Measurements from ENCODE around the gene CCDC80. TPM values are rescaled to one million over a fixed set of nuclear protein-coding genes. Genes with fewer than 3 reads are reported as not detected.
A peak's percentile ranks its signal among the peaks of the same experiment; 100 is the strongest.

CCDC80 gene
- total RNA-seq, 1 donor from 2014 or later, result 0.23 TPM

DNA sequence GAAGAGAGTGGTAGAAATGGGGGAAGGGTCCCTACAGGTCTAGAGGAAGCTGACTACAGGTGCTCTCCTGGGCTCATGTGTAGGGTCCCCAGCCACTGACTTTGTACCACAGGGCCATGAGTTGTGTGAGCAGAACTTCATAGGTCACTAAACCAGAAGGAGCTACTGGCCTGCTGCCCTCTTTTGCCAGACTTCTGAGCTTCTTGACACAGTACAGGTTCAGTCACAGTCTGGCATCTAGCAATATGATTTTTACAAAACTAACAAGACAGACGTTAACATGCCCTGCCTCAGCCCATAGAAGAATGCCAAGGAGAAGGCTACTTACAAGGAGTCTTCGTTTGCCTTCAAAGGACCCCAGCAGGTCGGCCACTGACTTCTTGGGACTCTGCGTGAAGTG lies 3.2 kb downstream of the CCDC80 start:
- Mint-ChIP-seq H3K27ac (no peak overlapping the region), H3K4me3 (no peak overlapping the region), H3K27me3 (ENCODE audit: insufficient read depth) (no peaks in the 10 kb centered on the region), H3K9me3 (no peaks in the 10 kb centered on the region), H3K36me3 (ENCODE audit: low read depth) (no peaks in the 10 kb centered on the region), H3K4me1 (ENCODE audit: low read depth) (peaks cover 25% of the 10 kb centered on the region)
- no peak for DNase-seq (ENCODE audit: low spot score)
- intact Hi-C loops (cut with micrococcal nuclease), result no loop called here

DNA sequence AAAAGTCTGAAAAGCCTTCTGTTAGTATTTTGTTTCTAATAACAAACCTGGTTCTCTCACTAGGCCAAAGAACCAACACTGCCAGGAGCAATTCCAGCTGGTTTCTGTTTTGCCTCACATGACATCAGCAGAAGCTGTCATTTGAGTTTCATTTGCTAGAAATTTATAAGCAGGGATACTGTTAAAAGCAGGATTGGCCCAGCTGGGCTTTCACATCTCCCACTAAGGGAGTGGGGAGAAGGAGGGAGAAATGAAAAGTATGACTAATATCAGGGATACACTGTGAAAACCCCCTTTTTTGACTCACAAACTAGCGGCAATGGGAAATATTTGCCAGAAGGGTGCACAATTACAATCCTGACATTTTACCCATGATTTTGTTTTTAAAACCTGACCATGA lies 5.3 kb downstream of the CCDC80 start:
- H3K9me3 Mint-ChIP-seq, result no peaks in the 10 kb centered on the region
- intact Hi-C loops (cut with micrococcal nuclease), result loop anchor here (1.0 kb wide), 1 partner anchor 53 kb away; no protein-coding TSS in a partner anchor
- peaks cover 23% of the 10 kb centered on the region for H3K4me1 Mint-ChIP-seq (ENCODE audit: low read depth)
- no peaks in the 10 kb centered on the region for H3K36me3 Mint-ChIP-seq (ENCODE audit: low read depth)
- H3K4me3 Mint-ChIP-seq, result no peak overlapping the region
- no peaks in the 10 kb centered on the region for H3K27me3 Mint-ChIP-seq (ENCODE audit: insufficient read depth)
- peak overlapping the region; percentile 6 for H3K27ac Mint-ChIP-seq
- no peak for DNase-seq (ENCODE audit: low spot score)

DNA sequence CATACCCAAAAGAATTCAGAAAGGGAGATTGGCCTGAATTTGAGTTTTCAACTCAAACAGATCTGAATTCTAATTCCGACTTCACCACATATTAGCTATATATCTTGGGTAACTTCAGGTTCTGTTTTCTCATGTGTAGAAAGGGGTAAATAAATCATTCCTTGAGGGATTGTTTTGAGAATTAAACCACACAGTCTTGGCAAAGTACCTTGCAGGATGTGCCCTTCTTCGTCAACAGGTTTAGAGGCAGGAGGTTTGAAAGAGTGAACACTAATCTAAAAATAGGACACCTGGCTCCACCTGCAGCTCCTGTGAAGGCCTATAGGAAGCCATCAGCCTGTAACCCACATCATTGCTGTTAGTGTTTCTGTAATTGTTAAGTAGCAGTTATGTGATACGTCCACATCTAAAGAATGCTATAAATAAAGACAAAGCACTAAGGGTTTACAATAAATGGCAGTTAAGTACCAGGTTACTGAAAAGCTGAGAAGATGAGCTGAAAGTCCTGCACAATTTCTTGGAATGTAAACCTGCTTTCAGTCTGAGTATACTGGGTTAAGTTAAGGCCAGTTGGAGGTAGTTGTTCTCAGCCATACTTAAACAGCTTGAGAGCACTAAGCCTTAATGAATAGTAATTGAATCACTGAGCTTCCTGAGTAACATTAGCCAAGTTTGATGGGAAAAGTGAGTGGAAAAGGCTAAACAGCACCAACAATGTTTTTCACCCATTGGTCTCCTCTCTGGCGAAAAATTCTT lies 6.0 kb downstream of the CCDC80 start:
- Mint-ChIP-seq H3K4me1 (ENCODE audit: low read depth) (peaks cover 23% of the 10 kb centered on the region), H3K27me3 (ENCODE audit: insufficient read depth) (no peaks in the 10 kb centered on the region), H3K36me3 (ENCODE audit: low read depth) (no peaks in the 10 kb centered on the region), H3K9me3 (no peaks in the 10 kb centered on the region), H3K27ac (peak overlapping the region; percentile 6), H3K4me3 (no peak overlapping the region)
- no peak for DNase-seq (ENCODE audit: low spot score)
- intact Hi-C loops (cut with micrococcal nuclease), result loop anchor here (1.0 kb wide), 1 partner anchor 53 kb away; no protein-coding TSS in a partner anchor

DNA sequence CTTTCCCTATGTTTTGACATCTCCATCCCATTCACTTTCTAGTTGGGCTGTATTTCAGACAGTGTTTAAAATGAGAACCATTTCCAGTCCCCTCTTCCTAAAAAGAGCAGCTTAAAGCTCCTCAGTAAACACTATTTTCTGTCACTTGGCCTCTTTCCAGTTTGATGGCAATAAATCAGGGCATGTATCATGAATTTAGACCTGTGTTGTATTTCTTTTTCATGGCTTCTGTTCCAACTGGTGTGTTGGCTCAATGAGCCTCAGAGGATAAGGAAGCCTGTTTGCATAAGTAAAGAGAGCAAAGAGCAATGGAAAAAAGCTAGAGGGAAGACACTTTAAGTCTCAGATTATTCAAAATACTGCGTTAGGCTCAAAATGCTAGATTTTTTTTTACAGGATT lies 7.2 kb downstream of the CCDC80 start:
- H3K27ac Mint-ChIP-seq, result no peak overlapping the region
- H3K9me3 Mint-ChIP-seq, result no peaks in the 10 kb centered on the region
- DNase-seq (ENCODE audit: low spot score), result no peak
- H3K4me1 Mint-ChIP-seq (ENCODE audit: low read depth), result peaks cover 29% of the 10 kb centered on the region
- no peaks in the 10 kb centered on the region for H3K27me3 Mint-ChIP-seq (ENCODE audit: insufficient read depth)
- no peaks in the 10 kb centered on the region for H3K36me3 Mint-ChIP-seq (ENCODE audit: low read depth)
- intact Hi-C loops (cut with micrococcal nuclease), result no loop called here
- no peak overlapping the region for H3K4me3 Mint-ChIP-seq

DNA sequence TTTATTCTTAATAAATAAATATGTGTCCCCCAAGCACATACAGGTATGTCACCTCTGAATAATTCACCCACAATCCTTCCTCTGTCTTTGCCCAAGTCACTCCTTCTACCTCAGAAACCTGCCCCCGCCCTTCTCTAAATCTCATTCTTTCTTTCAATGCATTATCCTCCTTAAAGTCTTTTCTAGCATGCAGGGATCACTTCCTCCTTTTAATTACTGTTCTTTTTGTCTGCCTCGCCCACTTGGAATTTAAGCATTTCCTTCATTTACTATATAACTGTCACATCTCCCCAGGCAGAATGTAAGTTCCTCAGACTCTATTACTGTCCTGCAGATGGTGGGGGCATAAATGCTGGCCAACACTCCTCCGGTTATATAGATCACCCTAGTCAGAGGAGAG lies 7.8 kb downstream of the CCDC80 start:
- Mint-ChIP-seq H3K9me3 (no peaks in the 10 kb centered on the region), H3K36me3 (ENCODE audit: low read depth) (no peaks in the 10 kb centered on the region), H3K4me3 (no peak overlapping the region), H3K4me1 (ENCODE audit: low read depth) (peaks cover 29% of the 10 kb centered on the region), H3K27me3 (ENCODE audit: insufficient read depth) (no peaks in the 10 kb centered on the region), H3K27ac (no peak overlapping the region)
- no peak for DNase-seq (ENCODE audit: low spot score)
- intact Hi-C loops (cut with micrococcal nuclease), result no loop called here

DNA sequence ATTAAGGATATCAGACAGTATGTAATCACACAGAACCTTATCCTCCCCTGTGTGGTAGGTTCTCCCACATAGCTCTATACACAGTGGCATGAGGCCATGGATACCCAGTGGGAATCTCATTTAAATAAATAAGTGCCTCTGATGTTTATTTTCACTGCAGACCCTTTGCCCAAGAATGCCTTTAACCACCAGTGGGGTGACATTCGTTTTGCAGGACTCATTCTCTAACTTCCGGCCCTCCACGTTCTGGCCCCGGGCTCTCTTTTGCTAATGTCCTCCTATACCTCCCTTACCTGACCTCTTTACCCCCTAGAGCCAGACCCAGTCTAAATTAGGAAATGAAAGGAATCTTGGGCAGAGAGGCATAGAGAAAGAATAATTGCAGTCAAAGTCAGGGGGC lies 8.3 kb downstream of the CCDC80 start:
- H3K27me3 Mint-ChIP-seq (ENCODE audit: insufficient read depth), result no peaks in the 10 kb centered on the region
- H3K36me3 Mint-ChIP-seq (ENCODE audit: low read depth), result no peaks in the 10 kb centered on the region
- peaks cover 29% of the 10 kb centered on the region for H3K4me1 Mint-ChIP-seq (ENCODE audit: low read depth)
- H3K27ac Mint-ChIP-seq, result no peak overlapping the region
- H3K9me3 Mint-ChIP-seq, result no peaks in the 10 kb centered on the region
- intact Hi-C loops (cut with micrococcal nuclease), result no loop called here
- DNase-seq (ENCODE audit: low spot score), result no peak
- no peak overlapping the region for H3K4me3 Mint-ChIP-seq

DNA sequence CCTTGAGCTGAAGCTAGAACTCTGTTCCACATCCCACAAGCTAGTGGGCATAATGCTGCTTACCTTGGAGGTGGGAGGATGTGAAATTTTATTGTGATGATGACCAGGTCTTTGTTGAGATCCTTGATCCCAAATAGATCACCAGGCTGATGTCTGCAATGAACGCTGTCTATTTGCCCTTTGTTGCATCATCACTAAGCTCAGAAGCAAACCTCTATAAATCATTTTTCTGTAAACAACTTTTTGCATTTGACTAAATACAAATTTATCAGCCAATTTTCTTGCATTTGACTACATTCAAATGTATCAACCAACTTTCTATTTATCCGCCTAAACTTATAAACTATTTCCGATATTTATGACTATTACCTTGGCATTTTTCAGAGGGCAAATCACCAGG lies 9.7 kb downstream of the CCDC80 start:
- no peaks in the 10 kb centered on the region for H3K9me3 Mint-ChIP-seq
- intact Hi-C loops (cut with micrococcal nuclease), result no loop called here
- no peak overlapping the region for H3K4me3 Mint-ChIP-seq
- no peak overlapping the region for H3K27ac Mint-ChIP-seq
- no peaks in the 10 kb centered on the region for H3K27me3 Mint-ChIP-seq (ENCODE audit: insufficient read depth)
- H3K36me3 Mint-ChIP-seq (ENCODE audit: low read depth), result no peaks in the 10 kb centered on the region
- H3K4me1 Mint-ChIP-seq (ENCODE audit: low read depth), result peaks cover 29% of the 10 kb centered on the region
- no peak for DNase-seq (ENCODE audit: low spot score)

DNA sequence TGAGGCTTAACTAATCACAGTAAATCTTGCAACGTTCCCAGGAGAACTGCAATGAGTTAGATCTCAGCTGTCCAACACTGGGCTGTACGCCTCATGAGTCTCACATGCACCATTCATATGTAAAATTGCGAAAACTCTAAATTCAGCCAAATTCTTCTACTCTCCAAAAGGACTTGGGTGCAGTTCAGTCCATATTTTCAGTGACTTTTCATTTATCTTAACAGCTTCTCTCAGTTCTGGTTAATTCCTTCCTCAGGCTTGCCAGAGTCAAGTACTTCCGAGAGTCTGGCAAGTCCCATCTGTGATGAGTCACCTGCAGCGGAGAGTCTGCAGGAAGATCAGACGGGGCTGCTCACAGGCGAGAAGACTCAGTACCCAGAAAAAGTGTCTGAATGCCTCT lies 11.5 kb downstream of the CCDC80 start:
- no peak overlapping the region for H3K27ac Mint-ChIP-seq
- no peaks in the 10 kb centered on the region for H3K36me3 Mint-ChIP-seq (ENCODE audit: low read depth)
- DNase-seq (ENCODE audit: low spot score), result peak; percentile 12
- no peaks in the 10 kb centered on the region for H3K9me3 Mint-ChIP-seq
- no peak overlapping the region for H3K4me3 Mint-ChIP-seq
- intact Hi-C loops (cut with micrococcal nuclease), result no loop called here
- peaks cover under 1% of the 10 kb centered on the region for H3K27me3 Mint-ChIP-seq (ENCODE audit: insufficient read depth)
- H3K4me1 Mint-ChIP-seq (ENCODE audit: low read depth), result peaks cover 10% of the 10 kb centered on the region

DNA sequence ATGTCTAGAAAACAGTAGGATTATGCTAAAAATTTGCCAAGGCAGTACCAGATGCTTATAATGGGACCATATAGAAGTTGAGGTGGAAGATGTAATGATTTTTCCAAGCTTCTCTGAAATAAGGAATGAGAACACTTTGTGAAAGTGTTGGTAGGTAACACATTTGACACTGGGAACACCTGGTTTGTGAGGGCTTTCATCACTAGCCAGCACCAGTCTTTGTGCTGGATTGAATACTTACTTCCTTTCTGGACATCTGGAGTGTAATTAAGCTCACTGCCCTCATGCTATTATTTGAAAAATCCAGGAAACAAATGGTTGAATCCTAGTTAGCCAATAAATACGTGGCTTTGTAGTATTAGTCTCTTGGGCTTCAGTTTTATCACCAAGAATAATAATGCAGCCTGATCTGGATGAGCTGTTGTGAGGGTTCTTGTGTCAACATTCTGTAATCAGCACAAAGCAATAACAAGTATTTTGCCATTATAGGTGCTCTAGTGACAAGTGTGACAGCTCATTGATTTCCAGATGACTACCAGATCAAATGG lies 12.9 kb downstream of the CCDC80 start:
- intact Hi-C loops (cut with micrococcal nuclease), result no loop called here

DNA sequence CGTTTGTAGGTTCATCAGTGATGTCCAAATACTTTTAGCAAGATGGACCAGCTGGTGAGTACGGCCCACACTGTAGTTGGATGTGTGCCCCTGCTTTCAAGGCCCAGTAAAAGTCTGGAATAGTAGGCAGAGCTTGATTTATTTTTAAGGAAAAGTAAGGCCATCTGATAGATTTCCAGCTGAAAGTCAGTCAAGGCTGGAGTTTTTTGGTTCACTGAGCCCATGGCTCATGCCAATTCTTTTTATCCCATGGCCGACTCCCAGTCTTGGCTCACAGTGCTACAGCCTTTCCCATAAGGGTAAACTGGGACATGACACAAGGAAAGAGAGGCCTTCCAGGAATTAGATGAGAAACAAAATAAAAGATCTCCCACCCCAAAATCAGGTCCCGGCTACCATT lies 13.5 kb downstream of the CCDC80 start:
- no peak for DNase-seq (ENCODE audit: low spot score)
- Mint-ChIP-seq H3K27me3 (ENCODE audit: insufficient read depth) (peaks cover 2% of the 10 kb centered on the region), H3K4me3 (no peak overlapping the region), H3K4me1 (ENCODE audit: low read depth) (peaks cover 6% of the 10 kb centered on the region), H3K9me3 (no peaks in the 10 kb centered on the region), H3K27ac (no peak overlapping the region), H3K36me3 (ENCODE audit: low read depth) (no peaks in the 10 kb centered on the region)
- intact Hi-C loops (cut with micrococcal nuclease), result no loop called here

More for the DNA sequence above, 12.9 kb downstream of the CCDC80 start:
- H3K36me3 Mint-ChIP-seq (ENCODE audit: low read depth), result no peaks in the 10 kb centered on the region
- no peak for DNase-seq (ENCODE audit: low spot score)
- H3K27ac Mint-ChIP-seq, result no peak overlapping the region
- H3K4me1 Mint-ChIP-seq (ENCODE audit: low read depth), result peaks cover 6% of the 10 kb centered on the region
- no peak overlapping the region for H3K4me3 Mint-ChIP-seq
- no peaks in the 10 kb centered on the region for H3K9me3 Mint-ChIP-seq
- H3K27me3 Mint-ChIP-seq (ENCODE audit: insufficient read depth), result peaks cover 2% of the 10 kb centered on the region

DNA sequence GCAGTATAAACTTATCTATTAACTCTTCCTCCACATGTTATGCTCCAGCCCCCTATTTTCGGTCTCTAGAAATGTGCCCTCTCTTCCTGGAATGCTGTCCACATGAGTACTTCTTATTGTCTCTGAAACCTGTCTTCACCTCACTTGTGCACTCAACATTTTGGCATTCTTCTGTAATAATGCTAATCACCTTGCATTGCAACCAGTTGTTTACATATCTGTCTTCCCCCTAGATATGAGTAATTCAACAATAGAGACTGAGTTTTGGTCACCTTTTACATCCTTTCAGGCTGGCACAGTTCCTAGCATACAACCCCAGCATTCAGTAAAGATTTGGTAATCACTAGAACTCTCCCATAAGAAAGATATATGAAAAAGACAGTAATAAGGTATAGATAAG lies 17.2 kb downstream of the CCDC80 start:
- intact Hi-C loops (cut with micrococcal nuclease), result no loop called here
- Mint-ChIP-seq H3K27ac (no peak overlapping the region), H3K36me3 (ENCODE audit: low read depth) (no peaks in the 10 kb centered on the region), H3K4me1 (ENCODE audit: low read depth) (peaks cover 8% of the 10 kb centered on the region), H3K4me3 (no peak overlapping the region), H3K27me3 (ENCODE audit: insufficient read depth) (peaks cover 2% of the 10 kb centered on the region), H3K9me3 (no peaks in the 10 kb centered on the region)
- no peak for DNase-seq (ENCODE audit: low spot score)

DNA sequence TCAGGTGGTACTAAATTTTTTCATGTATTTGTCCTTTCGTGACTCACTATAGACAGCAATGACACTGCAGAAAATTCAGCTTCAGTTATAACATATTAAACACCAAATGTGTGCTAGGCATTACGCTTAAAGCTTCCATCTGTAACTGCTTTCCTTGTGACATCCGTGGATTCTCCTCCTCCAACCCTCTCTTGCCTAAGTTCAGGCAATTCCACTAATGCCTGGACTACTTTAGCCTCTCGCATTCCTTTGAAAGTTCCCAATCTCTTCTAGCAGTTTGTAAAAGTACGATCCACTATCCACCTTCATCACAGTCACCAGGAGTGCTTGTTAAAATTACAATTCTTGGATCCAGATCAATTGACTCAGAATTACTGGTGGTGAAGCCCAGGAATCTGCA lies 17.7 kb downstream of the CCDC80 start:
- Mint-ChIP-seq H3K9me3 (no peaks in the 10 kb centered on the region), H3K4me1 (ENCODE audit: low read depth) (peaks cover 8% of the 10 kb centered on the region), H3K4me3 (no peak overlapping the region), H3K27ac (no peak overlapping the region), H3K27me3 (ENCODE audit: insufficient read depth) (peaks cover 2% of the 10 kb centered on the region), H3K36me3 (ENCODE audit: low read depth) (no peaks in the 10 kb centered on the region)
- DNase-seq (ENCODE audit: low spot score), result no peak
- intact Hi-C loops (cut with micrococcal nuclease), result no loop called here

DNA sequence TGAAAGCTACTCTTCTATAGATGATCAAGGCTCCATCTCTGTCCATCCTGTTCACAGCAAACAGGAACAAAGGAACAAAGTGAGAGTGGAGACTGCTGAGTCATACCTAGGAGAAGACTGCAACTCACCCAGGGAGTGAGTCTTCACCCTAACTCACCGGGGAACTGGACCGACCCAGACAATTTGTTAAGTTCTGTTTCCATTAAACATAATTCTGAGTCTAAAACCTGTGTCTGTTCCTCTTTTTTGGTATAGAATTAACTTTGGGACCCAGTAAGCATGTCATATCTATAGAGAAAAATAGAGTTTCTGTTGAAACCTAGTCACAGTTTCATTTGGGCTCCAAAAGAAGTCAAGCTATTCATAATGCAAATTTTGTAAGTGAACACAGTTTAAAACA lies 21.6 kb downstream of the CCDC80 start:
- no peak overlapping the region for H3K27ac Mint-ChIP-seq
- intact Hi-C loops (cut with micrococcal nuclease), result no loop called here

More for the DNA sequence above, 21.6 kb downstream of the CCDC80 start:
- H3K9me3 Mint-ChIP-seq, result no peaks in the 10 kb centered on the region
- no peaks in the 10 kb centered on the region for H3K27me3 Mint-ChIP-seq (ENCODE audit: insufficient read depth)
- peaks cover 14% of the 10 kb centered on the region for H3K4me1 Mint-ChIP-seq (ENCODE audit: low read depth)
- no peak for DNase-seq (ENCODE audit: low spot score)
- no peak overlapping the region for H3K4me3 Mint-ChIP-seq
- H3K36me3 Mint-ChIP-seq (ENCODE audit: low read depth), result peaks cover 2% of the 10 kb centered on the region
